GM12865 (cell line): ENCODE results near the gene WNT7B.

ENCODE experiments used
- DNase-seq: peaks from one replicate; pipeline ENCODE4 v3.0.0; 2010; ENCODE audit warnings: low read depth
- H3K4me3 ChIP-seq: 2 replicates; pipeline ENCODE4 v1.5.1; 2011; ENCODE audit warnings: mild to moderate bottlenecking, low read depth, low read length, control low read depth
- CTCF ChIP-seq: IDR thresholded peaks from 2 replicates; pipeline ENCODE4 v1.5.1; 2011; ENCODE audit warnings: low read length, control low read depth, low read depth, inconsistent platforms; ENCODE audit not compliant: insufficient read depth; ENCODE audit errors: missing control alignments

WNT7B gene

GRCh38 chr22:46012182-46012880, 35.4 kb upstream of the WNT7B start:
- no peak for DNase-seq
- no peak overlapping the region for H3K4me3 ChIP-seq
- no peak for TF ChIP-seq CTCF

- no peak for DNase-seq
- TF ChIP-seq CTCF = no peak
These were observed 34.7 kb upstream of the WNT7B start for GRCh38 chr22:46011627-46012181.

DNA sequence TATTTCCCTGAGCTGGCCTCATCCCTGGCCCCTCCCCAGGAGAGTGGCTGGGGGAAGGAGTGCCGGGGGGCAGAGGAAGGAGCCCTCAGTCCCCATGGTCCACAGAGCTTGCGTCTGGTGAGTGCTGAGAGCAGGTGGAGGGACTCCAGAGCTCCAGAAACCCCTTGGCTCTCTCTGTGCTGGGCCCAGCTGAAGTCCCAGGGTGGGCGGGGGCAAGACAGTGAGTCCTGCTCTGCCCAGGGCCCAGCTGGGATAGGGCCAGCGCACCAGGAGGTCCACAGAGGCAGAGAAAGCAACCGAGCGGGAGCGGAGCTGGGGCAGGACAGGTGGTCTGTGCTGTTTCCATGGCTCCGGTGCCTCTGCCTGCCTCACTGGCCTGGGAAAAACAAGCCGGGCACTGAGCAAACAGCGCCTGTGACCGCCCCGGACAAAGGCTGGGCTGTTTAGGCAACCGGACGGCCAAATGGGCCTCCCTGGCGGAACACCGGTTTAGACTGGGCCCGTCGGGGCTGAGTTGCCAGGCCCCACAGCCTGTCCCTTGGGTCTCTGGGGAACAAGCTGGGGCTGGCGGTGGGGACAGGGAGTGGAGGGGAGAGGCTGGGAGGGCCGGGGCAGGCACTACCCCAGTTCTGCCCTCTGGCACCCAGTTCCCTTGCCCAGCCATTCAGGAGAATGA, 34.1 kb upstream of the WNT7B start:
- no peak for DNase-seq
- no peak for TF ChIP-seq CTCF
- H3K4me3 ChIP-seq = no peak overlapping the region

More at GRCh38 chr22:46011627-46012181, 34.7 kb upstream of the WNT7B start:
- H3K4me3 ChIP-seq = no peak overlapping the region

DNA sequence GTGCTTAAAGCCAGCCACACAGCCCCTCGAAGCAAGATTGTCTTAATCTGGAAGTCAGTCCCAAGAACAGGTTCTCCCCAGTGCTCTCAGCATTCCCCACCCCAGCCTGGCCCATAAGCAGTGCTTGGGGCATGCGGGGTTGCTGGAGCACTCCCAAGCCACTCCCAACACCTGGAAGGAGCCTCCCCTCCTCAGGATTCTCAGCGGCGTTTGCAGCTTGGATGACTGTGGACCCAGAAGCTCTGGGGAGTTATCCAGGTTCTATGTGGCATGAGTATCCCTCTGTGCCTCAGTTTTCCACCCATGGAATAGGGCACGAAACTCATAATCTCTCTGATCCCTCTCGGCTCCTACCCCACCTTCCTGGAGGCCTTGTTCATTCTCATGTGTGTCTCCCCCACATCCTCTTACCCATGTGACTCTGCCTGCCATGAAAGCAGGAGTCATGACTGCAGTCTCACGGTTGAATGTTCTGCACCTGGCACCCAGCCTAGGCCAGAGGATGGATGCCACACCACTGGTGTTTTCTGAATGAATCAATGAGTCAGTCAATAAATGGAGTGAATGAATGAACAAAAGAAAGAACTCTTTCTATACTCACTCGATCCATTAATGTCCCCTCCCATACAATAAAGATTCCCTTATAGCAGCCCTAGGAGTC, 33.4 kb upstream of the WNT7B start:
- TF ChIP-seq CTCF = no peak
- DNase-seq = no peak
- H3K4me3 ChIP-seq = no peak overlapping the region

DNA sequence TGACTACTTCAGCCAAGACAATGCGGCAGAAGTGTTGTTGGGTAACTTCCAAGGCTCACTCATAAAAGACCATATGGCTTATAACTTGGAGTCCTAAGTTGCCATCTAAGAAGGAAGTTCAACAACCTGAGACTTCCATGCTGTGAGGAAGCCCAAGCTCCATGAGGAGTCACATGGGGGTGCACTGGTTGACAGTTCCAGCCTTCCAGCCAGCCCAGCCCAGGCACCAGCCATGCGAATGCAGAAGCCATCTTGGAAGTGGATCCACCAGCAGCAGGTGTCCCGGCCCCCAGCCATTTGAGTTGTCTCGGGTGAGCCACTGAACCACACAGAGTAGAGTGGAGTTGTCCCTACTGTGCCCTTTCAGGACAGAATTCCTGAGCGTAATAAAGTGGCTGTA, 32.8 kb upstream of the WNT7B start:
- no peak for DNase-seq
- no peak overlapping the region for H3K4me3 ChIP-seq
- no peak for TF ChIP-seq CTCF

- TF ChIP-seq CTCF = no peak
- no peak for DNase-seq
- no peak overlapping the region for H3K4me3 ChIP-seq
These were observed 32.1 kb upstream of the WNT7B start for GRCh38 chr22:46008836-46009596.
